Forelimb muscle (tissue), 1 donor: ENCODE measurements around the gene SH3RF3. TPM values are rescaled to one million over a fixed set of nuclear protein-coding genes. Genes with fewer than 3 reads are reported as not detected.
"Not testable (repeated sequence)": the region's sequence is repeated elsewhere in the genome, so short reads cannot be mapped to it uniquely, and the experiment has no call there.

Source experiments
- DNase-seq: peaks from one replicate; pipeline ENCODE4 v3.0.0-alpha.2; 2013; ENCODE audit warnings: low read depth
- polyA plus RNA-seq: library from polyadenylated mRNA; unstranded; fragments of 120-200 nt; gene quantifications from one replicate; pipeline ENCODE4 v1.2.1, GENCODE V29; 2013; ENCODE audit not compliant: insufficient read length

SH3RF3 gene
- polyA plus RNA-seq, 1 donor, result 3.9 TPM

- DNase-seq, result no peak
Measured at GRCh38 chr2:109523121-109523520, 394.1 kb downstream of the SH3RF3 start.

GRCh38 chr2:109523536-109524361 is 394.7 kb downstream of the SH3RF3 start:
- no peak for DNase-seq

GRCh38 chr2:109525836-109526235 is 396.8 kb downstream of the SH3RF3 start:
- no peak for DNase-seq

GRCh38 chr2:109526442-109526970 is 397.5 kb downstream of the SH3RF3 start:
- DNase-seq, result no peak

- no peak for DNase-seq
Measured at GRCh38 chr2:109527079-109527478, 398.1 kb downstream of the SH3RF3 start.

- DNase-seq, result no peak
Measured at GRCh38 chr2:109527846-109528705, 399.1 kb downstream of the SH3RF3 start.

- DNase-seq, result no peak
Measured at GRCh38 chr2:109528811-109529501, 400.0 kb downstream of the SH3RF3 start.

- DNase-seq, result peak; percentile 6
Measured at GRCh38 chr2:109529532-109530449, 400.8 kb downstream of the SH3RF3 start.

GRCh38 chr2:109530712-109531111 is 401.7 kb downstream of the SH3RF3 start:
- DNase-seq, result no peak

- DNase-seq, result no peak
Measured at GRCh38 chr2:109531221-109531620, 402.2 kb downstream of the SH3RF3 start.

GRCh38 chr2:109531896-109532727 is 403.1 kb downstream of the SH3RF3 start:
- DNase-seq, result no peak

GRCh38 chr2:109532728-109533076 is 403.7 kb downstream of the SH3RF3 start:
- no peak for DNase-seq

- DNase-seq, result no peak
Measured at GRCh38 chr2:109533823-109534222, 404.8 kb downstream of the SH3RF3 start.

- DNase-seq, result no peak
Measured at GRCh38 chr2:109535217-109535946, 406.4 kb downstream of the SH3RF3 start.

GRCh38 chr2:109536556-109536955 is 407.6 kb downstream of the SH3RF3 start:
- not testable (repeated sequence) for DNase-seq

- DNase-seq, result no peak
Measured at GRCh38 chr2:109537565-109538222, 408.7 kb downstream of the SH3RF3 start.

GRCh38 chr2:109538546-109538945 is 409.5 kb downstream of the SH3RF3 start:
- no peak for DNase-seq

- DNase-seq, result no peak
Measured at GRCh38 chr2:109542384-109542783, 413.4 kb downstream of the SH3RF3 start.
